ENCODE data around the gene FBXW8.

GRCh38 chr12:117069101-117069797 is 158.5 kb downstream of the FBXW8 start:
- TF ChIP-seq, protein P1, sequence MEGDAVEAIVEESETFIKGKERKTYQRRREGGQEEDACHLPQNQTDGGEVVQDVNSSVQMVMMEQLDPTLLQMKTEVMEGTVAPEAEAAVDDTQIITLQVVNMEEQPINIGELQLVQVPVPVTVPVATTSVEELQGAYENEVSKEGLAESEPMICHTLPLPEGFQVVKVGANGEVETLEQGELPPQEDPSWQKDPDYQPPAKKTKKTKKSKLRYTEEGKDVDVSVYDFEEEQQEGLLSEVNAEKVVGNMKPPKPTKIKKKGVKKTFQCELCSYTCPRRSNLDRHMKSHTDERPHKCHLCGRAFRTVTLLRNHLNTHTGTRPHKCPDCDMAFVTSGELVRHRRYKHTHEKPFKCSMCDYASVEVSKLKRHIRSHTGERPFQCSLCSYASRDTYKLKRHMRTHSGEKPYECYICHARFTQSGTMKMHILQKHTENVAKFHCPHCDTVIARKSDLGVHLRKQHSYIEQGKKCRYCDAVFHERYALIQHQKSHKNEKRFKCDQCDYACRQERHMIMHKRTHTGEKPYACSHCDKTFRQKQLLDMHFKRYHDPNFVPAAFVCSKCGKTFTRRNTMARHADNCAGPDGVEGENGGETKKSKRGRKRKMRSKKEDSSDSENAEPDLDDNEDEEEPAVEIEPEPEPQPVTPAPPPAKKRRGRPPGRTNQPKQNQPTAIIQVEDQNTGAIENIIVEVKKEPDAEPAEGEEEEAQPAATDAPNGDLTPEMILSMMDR (IDR thresholded peaks at IDR 0.05), result no peak
- no peak for TF ChIP-seq POLR2A (IDR thresholded peaks at IDR 0.05)
